T-helper 2 cell (primary cell): ENCODE data around the gene CFAP97.

Experiments
- DNase-seq, 5 experiments: peaks; one replicate each; pipeline versions ENCODE4 v3.0.0 to v3.0.0-alpha.2; 2012 to 2022

Gene CFAP97

GRCh38 chr4:185196437-185196836, 7.4 kb downstream of the CFAP97 start:
- no peak for DNase-seq

GRCh38 chr4:185194924-185195888, 8.6 kb downstream of the CFAP97 start:
- no peak for DNase-seq

GRCh38 chr4:185192059-185192458, 11.7 kb downstream of the CFAP97 start:
- no peak for DNase-seq

- no peak for DNase-seq
These were observed 13.4 kb downstream of the CFAP97 start for GRCh38 chr4:185190306-185190856.

DNA sequence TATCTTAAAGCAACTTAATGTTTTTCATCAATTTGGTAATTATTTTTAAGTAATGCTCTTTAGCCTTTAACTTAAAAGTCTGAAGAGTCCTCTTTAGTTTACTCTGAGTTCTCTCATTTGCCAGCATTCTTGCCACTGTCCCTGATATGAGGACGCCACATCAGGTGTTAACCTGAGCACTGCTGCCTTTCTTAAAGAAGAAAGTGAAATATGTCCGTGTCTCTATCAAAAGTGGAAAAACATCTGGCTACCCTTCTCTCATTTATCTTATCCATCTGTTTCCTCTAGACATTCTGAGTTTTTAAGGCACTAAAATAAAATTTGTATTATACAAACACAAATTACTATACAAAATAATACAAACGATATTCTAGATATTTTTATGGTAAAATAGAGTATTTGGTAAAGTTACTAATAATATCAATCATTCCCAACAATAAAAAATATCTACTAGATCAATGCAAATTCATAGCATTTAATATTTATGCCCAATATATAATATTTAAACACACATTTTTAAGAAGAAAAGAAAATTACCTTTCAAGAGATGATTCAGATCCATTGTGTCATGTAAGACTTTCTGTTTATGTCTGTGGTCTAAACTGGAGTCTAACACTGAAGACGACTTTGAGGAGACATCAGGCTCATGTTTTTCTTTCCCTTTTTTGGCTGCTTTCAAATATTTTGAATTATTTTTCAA, 14.0 kb downstream of the CFAP97 start:
- DNase-seq, result no peak

DNA sequence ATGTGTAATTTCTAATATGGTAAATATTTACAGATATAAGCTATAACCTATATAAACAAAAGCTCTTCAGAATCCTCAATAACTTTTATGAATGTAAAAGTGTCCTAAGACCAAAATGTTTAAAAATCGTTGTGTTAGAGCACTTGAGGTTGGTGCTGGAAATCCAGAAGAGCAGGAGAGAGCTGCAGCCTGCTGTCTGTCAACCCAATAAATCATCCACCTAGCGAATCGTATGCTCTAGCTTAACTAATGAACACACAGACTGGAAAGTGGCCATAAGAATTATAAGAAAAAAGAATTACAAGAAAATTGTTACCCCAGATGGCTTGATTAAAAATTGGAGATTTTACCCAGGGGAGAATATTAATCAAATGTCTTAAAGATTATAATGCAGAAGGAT, 17.0 kb downstream of the CFAP97 start:
- DNase-seq, result no peak

DNA sequence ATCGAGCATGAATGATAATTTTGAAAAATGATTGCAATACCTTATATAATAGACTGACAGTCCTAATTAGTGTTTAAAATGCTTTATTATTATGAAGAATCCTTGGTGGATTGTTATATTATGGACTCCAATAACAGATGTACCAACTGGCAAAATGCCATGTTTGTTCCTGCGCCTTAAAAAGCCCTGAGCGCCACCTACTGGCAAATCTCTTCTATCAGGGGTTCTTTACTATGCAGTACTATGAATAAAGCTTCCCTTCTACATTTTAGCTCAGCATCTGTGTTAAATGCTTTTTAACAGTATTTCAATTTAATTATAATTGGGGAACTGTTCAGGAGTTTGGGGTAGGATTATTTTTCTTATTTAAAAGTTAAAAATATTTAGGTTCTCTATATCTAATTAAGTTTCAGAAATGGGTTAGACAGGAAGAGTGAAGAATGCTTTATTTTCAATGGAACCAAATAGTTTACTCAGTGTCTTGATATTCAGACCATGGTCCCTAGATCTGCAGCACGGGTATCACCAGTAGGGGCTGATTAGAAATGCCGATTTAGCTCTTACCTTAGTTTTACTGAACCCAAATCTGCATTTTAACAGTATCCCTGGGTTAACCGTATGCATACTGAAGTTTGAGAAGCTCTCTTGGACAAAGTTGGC, 20.0 kb downstream of the CFAP97 start:
- DNase-seq, result peak; percentile 21 to 81 (median 53)

GRCh38 chr4:185182239-185182638, 21.6 kb downstream of the CFAP97 start:
- DNase-seq, result no peak

- no peak for DNase-seq
These were observed 24.3 kb downstream of the CFAP97 start for GRCh38 chr4:185179488-185179887.

DNA sequence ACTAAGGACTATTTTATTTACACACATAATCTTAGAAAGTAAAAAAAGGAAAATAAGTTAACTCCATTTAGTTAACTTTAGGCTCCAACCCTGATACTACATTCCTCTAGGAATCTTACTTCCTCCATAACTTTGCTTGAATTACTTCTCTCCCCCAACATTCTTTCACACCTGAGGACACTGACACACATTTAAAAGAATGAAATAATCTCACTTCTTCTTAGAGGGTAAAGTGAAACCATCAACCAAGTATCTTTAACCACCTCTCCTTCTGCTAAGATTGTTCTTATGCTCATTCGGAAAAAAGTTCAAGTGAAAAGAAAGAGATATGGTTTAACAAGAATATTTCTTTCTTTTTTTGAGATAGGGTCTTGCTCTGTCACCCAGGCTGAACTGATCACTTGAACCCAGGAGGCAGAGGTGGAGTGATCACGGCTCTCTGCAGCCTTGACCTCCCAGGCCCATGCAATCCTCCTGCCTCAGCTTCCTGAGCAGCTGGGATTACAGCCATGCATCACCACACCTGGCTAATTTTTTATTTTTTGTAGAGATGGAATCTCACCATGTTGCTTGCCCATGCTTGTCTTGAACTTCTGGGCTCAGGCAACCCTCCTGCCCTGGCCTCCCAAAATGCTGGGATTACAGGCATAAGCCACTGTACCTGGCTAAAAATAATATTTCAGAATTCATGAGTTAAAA, 32.3 kb downstream of the CFAP97 start:
- DNase-seq, result no peak

DNA sequence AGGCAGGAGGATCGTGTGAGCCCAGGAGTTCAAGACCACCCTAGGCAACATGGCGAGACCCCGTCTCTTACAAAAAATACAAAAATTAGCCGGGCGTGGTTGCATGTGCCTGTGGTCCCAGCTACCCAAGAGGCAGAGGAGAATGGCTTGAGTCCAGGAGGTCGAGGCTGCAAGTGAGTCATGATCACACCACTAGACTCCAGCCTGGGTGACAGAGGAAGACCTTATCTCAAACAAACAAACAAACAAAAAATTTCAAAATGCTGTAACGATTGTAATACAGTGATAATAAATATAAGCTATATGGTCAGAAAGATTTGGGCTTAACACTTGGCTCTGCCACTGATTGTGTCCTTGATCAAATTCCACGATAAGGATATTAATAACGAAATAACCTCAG, 36.6 kb downstream of the CFAP97 start:
- no peak for DNase-seq

DNA sequence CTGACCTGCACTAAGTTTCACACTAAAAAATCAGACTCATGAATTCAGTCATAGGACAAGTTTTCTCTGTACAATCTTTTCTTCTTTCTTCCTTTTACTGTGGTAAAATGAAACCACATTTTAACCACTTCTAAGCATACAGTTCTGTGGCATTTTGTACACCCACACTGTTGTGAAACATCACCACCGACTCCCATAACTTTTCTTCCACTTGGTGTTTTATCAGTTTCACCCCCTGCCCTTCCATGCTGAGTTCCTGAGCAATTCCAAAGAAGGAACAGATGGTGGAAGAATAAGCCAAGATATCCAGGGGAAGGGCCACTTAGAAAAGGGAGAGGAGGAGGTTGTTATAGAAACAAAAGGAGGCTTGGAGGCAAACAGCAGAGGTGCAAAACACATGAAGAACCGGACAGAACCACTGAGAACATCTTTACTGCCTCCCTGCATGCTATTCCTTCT, 38.2 kb downstream of the CFAP97 start:
- peak in 2 of 5 experiments; percentile 47 to 84 for DNase-seq

DNA sequence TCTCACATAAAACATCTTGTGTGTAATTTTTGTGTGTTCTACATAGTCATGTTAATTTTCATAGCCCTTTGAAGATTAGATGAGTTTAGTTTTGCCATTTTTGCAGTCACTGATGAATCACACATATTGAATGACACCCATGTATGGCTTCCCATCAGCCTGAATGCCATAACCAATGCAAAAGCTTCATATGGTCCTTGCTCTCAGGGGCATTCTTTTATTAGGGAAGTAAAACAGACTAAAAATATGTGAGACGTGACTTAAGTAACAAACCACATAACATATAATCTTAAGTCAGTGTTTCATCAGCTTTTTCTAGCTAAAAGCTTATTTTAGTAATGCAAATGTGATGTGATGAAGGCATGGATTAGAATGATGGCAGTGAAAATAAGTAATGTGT, 52.5 kb downstream of the CFAP97 start:
- no peak for DNase-seq

- no peak for DNase-seq
These were observed 54.4 kb downstream of the CFAP97 start for GRCh38 chr4:185149392-185149791.

- DNase-seq, result no peak
These were observed 58.2 kb downstream of the CFAP97 start for GRCh38 chr4:185145572-185145971.

DNA sequence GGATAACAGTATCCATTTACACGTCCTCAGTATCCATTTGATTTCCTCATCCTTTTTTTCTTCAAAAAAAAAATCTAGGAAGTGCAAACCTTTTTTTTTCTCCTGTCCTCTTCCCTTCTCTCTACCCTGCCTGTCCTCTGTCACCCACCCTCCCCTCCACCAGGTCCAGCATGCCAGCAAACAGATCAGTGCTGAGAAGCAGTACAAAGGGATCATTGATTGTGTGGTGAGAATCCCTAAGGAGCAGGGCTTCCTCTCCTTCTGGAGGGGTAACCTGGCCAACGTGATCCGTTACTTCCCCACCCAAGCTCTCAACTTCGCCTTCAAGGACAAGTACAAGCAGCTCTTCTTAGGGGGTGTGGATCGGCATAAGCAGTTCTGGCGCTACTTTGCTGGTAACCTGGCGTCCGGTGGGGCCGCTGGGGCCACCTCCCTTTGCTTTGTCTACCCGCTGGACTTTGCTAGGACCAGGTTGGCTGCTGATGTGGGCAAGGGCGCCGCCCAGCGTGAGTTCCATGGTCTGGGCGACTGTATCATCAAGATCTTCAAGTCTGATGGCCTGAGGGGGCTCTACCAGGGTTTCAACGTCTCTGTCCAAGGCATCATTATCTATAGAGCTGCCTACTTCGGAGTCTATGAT, 59.1 kb downstream of the CFAP97 start:
- DNase-seq, result no peak

DNA sequence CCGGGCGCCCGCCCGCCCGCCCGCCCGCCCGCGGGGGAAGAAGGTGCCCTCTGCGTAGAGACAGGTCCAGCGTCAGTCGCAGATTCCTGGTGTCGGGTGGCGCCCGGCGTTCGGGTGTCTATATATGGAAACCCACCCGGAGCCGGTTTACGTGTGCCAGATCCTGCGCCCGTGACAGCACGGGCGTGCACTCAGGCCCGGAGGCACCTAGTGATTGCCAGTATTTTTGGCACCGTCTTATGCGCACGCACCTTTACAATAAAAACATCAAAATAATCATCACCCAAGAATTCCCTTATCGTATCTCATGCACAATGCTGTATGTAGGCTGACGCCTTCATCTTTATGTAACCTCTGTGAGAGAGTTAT, 60.2 kb downstream of the CFAP97 start:
- peak in 1 of 5 experiments; percentile 46 for DNase-seq

DNA sequence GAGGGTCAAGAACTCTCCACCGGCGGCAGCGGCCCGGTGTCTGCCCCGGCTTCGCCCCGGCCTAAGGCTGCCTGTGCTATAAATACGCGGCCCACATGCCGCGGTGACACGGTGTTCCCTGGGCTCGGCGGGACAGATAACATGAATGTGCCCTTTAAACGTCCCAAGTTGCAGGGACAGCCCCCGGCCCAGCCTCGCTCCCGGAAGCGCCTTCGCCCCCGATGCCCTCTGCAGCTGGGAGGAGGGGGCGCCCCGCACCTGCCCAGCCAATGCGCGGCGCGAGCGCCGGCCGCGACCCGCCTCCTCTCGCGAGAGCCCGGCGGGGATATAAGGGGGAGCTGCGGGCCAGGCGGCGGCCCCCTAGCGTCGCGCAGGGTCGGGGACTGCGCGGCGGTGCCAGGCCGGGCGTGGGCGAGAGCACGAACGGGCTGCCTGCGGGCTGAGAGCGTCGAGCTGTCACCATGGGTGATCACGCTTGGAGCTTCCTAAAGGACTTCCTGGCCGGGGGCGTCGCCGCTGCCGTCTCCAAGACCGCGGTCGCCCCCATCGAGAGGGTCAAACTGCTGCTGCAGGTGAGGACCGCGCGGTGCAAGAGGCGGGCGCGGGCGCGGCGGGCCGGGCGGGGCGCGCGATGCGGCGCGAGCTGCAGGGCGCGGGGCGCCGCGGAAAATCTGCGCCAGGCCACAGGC, 60.7 kb downstream of the CFAP97 start, which contains the start of gene SLC25A4:
SLC25A4 (plus strand) TSS at position 355 of the 689 bp plus-strand sequence; CDS start at position 462, 107 bp downstream.
- DNase-seq, result peak; percentile 49 to 89 (median 70)

GRCh38 chr4:185142564-185142911, 61.3 kb downstream of the CFAP97 start:
- DNase-seq, result peak in 1 of 5 experiments; percentile 37

- DNase-seq, result no peak
These were observed 62.0 kb downstream of the CFAP97 start for GRCh38 chr4:185141777-185142176.

- no peak for DNase-seq
These were observed 64.1 kb downstream of the CFAP97 start for GRCh38 chr4:185139736-185140135.
